Fibroblast of lung (primary cell): ENCODE results near the gene MYBL2. TPM values are rescaled to one million over a fixed set of nuclear protein-coding genes. Genes with fewer than 3 reads are reported as not detected.

Experiments
- DNase-seq, 2 donors: peaks; one replicate each; pipeline versions ENCODE4 v3.0.0 to v3.0.0-alpha.2; 2010; ENCODE audit warnings: low read depth in 2 of 2
- H2AFZ ChIP-seq: 2 replicates; pipeline ENCODE4 v1.5.1; 2012; ENCODE audit warnings: low read length, control low read depth, inconsistent platforms
- H3K27ac ChIP-seq: 2 replicates; pipeline ENCODE4 v1.5.1; 2011; ENCODE audit warnings: low read length, control low read depth; ENCODE audit not compliant: insufficient read depth
- H3K27me3 ChIP-seq: 2 replicates; pipeline ENCODE4 v1.5.1; 2011; ENCODE audit warnings: mild to moderate bottlenecking, low read length; ENCODE audit not compliant: control insufficient read depth, insufficient read depth
- H3K36me3 ChIP-seq: 2 replicates; pipeline ENCODE4 v1.5.1; 2011; ENCODE audit warnings: low read length; ENCODE audit not compliant: control insufficient read depth, insufficient read depth
- H3K4me1 ChIP-seq: 2 replicates; pipeline ENCODE4 v1.5.1; 2011; ENCODE audit warnings: low read length; ENCODE audit not compliant: control insufficient read depth, insufficient read depth; ENCODE audit errors: extremely low read depth
- H3K4me2 ChIP-seq: 2 replicates; pipeline ENCODE4 v1.5.1; 2011; ENCODE audit warnings: low read length, control low read depth; ENCODE audit not compliant: insufficient read depth; ENCODE audit errors: extremely low read depth
- H3K4me3 ChIP-seq, 4 experiments: fragments of 200-600 bp in 1 of 4; sonication (generic) in 1 of 4; replicated peaks in 1 of 4; 2 replicates each; pipeline ENCODE4 v1.5.1; 2011 to 2016; ENCODE audit warnings: low read length in 4 of 4, low read depth in 3 of 4, mild to moderate bottlenecking in 3 of 4, control low read depth in 2 of 4, inconsistent platforms in 1 of 4, mixed read lengths in 1 of 4; ENCODE audit not compliant: insufficient read depth in 1 of 4; ENCODE audit errors: control extremely low read depth in 1 of 4
- H3K79me2 ChIP-seq: 2 replicates; pipeline ENCODE4 v1.5.1; 2012; ENCODE audit warnings: mild to moderate bottlenecking, low read length, inconsistent platforms; ENCODE audit not compliant: control insufficient read depth, insufficient read depth
- H3K9ac ChIP-seq: 2 replicates; pipeline ENCODE4 v1.5.1; 2011; ENCODE audit warnings: mild to moderate bottlenecking, low read length, control low read depth; ENCODE audit not compliant: insufficient read depth
- H3K9me3 ChIP-seq: 2 replicates; pipeline ENCODE4 v1.5.1; 2012; ENCODE audit warnings: low read depth, low read length; ENCODE audit not compliant: control insufficient read depth, insufficient read depth
- H4K20me1 ChIP-seq: 2 replicates; pipeline ENCODE4 v1.5.1; 2011; ENCODE audit warnings: low read length; ENCODE audit not compliant: control insufficient read depth, insufficient read depth; ENCODE audit errors: extremely low read depth
- EZH2 ChIP-seq: IDR thresholded peaks from 2 replicates; pipeline ENCODE4 v1.5.1; 2012; ENCODE audit warnings: low read length, control low read depth, mild to moderate bottlenecking; ENCODE audit errors: missing control alignments
- polyA plus RNA-seq, 2 donors: library from polyadenylated mRNA; depleted of rRNA in 1 of 2; stranded (reverse) in 1 of 2; unstranded in 1 of 2; fragments of >200 nt; gene quantifications; 2 replicates each; pipeline ENCODE4 v1.2.1, GENCODE V29; 2011 to 2012; ENCODE audit warnings: missing spikeins in 1 of 2
- total RNA-seq: library from RNA; depleted of rRNA; stranded (reverse); fragments of >200 nt; gene quantifications from 2 replicates; pipeline ENCODE4 v1.2.1, GENCODE V29; 2014
- TF ChIP-seq, protein P1 (sequence below), 2 donors: IDR thresholded peaks in 1 of 2; conservative IDR thresholded peaks in 1 of 2; 1 replicate in 1 of 2; 2 replicates in 1 of 2; pipeline ENCODE4 v1.5.1; 2011 to 2012; ENCODE audit warnings: low read length in 2 of 2, control low read depth in 1 of 2, inconsistent platforms in 1 of 2, low read depth in 1 of 2, mild to moderate bottlenecking in 1 of 2

Gene MYBL2
- total and polyA plus RNA-seq, 2 donors (not counting 1 experiment from before 2014, with no cell fraction given): 1.2 to 2.7 TPM

DNA sequence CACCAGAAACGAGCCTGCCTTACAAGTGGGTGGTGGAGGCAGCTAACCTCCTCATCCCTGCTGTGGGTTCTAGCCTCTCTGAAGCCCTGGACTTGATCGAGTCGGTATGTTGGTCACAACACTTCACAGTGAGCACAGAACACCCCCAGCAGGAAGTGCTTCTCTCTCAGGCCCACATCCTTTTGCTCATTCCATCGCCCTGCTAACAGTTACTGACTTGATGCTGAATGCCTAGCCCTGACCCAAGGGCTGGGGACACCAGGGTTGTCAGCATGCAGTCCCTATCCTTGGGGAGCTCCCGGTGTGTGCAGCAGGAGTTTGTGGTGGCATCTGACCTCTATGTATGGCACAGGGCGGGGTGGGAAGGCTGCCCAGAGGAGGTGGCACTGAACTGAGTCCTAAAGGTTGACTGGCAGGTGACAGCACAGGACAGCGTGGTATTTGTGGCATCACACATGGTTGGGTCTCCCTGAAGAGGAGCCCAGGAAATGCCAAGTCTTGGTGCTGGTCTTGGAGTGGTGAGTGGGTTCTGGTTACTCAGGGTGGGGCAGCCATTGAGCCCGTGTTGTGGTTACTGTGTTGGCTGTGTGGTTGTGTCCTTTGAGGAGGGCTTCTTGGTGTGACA is 33.1 kb downstream of the MYBL2 start:
- Histone ChIP-seq H3K4me2 (no peak overlapping the region), H2AFZ (no peak overlapping the region), H3K9me3 (no peaks in the 10 kb centered on the region), H3K4me3 (no peak overlapping the region), H4K20me1 (no peaks in the 10 kb centered on the region), H3K79me2 (no peaks in the 10 kb centered on the region), H3K9ac (no peak overlapping the region), H3K27me3 (no peaks in the 10 kb centered on the region), H3K27ac (no peak overlapping the region), H3K4me1 (no peaks in the 10 kb centered on the region), H3K36me3 (peaks cover 2% of the 10 kb centered on the region)
- TF ChIP-seq, protein P1, sequence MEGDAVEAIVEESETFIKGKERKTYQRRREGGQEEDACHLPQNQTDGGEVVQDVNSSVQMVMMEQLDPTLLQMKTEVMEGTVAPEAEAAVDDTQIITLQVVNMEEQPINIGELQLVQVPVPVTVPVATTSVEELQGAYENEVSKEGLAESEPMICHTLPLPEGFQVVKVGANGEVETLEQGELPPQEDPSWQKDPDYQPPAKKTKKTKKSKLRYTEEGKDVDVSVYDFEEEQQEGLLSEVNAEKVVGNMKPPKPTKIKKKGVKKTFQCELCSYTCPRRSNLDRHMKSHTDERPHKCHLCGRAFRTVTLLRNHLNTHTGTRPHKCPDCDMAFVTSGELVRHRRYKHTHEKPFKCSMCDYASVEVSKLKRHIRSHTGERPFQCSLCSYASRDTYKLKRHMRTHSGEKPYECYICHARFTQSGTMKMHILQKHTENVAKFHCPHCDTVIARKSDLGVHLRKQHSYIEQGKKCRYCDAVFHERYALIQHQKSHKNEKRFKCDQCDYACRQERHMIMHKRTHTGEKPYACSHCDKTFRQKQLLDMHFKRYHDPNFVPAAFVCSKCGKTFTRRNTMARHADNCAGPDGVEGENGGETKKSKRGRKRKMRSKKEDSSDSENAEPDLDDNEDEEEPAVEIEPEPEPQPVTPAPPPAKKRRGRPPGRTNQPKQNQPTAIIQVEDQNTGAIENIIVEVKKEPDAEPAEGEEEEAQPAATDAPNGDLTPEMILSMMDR (conservative IDR thresholded peaks at IDR 0.05 in 1 of 2, IDR thresholded peaks at IDR 0.05 in 1 of 2; ENCODE audit: low read depth in 1 of 2, low read length in 2 of 2): no peak
- TF ChIP-seq EZH2: no peak
- DNase-seq: no peak

DNA sequence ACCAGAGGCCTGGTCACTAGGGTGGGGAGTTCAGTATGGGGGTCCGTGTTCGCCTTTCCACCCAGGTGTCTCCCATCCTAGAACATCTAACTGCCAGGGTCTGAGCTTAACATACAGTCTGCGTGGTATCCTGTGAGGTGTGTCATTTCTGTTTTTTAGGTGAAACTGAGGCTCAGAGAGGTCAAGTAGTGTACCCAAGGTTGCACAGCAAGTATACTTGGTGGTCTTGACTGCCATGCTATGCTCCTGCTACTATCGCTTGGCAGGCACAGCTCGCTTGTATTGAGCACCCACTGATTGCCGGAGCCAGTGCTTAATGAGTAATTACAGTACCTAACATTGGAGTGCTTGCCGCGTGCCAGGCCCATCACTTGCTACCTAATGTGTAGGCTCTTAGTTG is 33.7 kb downstream of the MYBL2 start:
- DNase-seq: no peak
- TF ChIP-seq, protein P1 (conservative IDR thresholded peaks at IDR 0.05 in 1 of 2, IDR thresholded peaks at IDR 0.05 in 1 of 2; ENCODE audit: low read depth in 1 of 2, low read length in 2 of 2): no peak
- no peak for TF ChIP-seq EZH2
- no peak overlapping the region for H2AFZ ChIP-seq
- H3K9me3 ChIP-seq: no peaks in the 10 kb centered on the region
- no peaks in the 10 kb centered on the region for H4K20me1 ChIP-seq
- H3K79me2 ChIP-seq: no peaks in the 10 kb centered on the region
- H3K4me1 ChIP-seq: no peaks in the 10 kb centered on the region
- H3K27me3 ChIP-seq: no peaks in the 10 kb centered on the region
- H3K4me2 ChIP-seq: no peak overlapping the region
- peaks cover 2% of the 10 kb centered on the region for H3K36me3 ChIP-seq
- H3K4me3 ChIP-seq: no peak overlapping the region
- no peak overlapping the region for H3K27ac ChIP-seq
- no peak overlapping the region for H3K9ac ChIP-seq

DNA sequence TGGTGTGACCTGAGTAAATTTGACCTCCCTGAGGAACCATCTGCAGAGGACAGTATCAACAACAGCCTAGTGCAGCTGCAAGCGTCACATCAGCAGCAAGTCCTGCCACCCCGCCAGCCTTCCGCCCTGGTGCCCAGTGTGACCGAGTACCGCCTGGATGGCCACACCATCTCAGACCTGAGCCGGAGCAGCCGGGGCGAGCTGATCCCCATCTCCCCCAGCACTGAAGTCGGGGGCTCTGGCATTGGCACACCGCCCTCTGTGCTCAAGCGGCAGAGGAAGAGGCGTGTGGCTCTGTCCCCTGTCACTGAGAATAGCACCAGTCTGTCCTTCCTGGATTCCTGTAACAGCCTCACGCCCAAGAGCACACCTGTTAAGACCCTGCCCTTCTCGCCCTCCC is 35.6 kb downstream of the MYBL2 start:
- Histone ChIP-seq H3K79me2 (no peaks in the 10 kb centered on the region), H2AFZ (no peak overlapping the region), H3K4me1 (no peaks in the 10 kb centered on the region), H4K20me1 (no peaks in the 10 kb centered on the region), H3K4me3 (no peak overlapping the region), H3K27me3 (no peaks in the 10 kb centered on the region), H3K36me3 (peaks cover 2% of the 10 kb centered on the region), H3K9me3 (no peaks in the 10 kb centered on the region), H3K9ac (no peak overlapping the region), H3K4me2 (no peak overlapping the region), H3K27ac (no peak overlapping the region)
- TF ChIP-seq, protein P1 (conservative IDR thresholded peaks at IDR 0.05 in 1 of 2, IDR thresholded peaks at IDR 0.05 in 1 of 2; ENCODE audit: low read depth in 1 of 2, low read length in 2 of 2): no peak
- TF ChIP-seq EZH2: no peak
- DNase-seq: no peak
